ENCODE measurements around the gene FUS.

GRCh38 chr16:31135535-31136286, 44.2 kb upstream of the FUS start, which contains the start of gene PRSS8:
- no peak for TF ChIP-seq JUNB (IDR thresholded peaks at IDR 0.05; ENCODE audit: unreplicated experiment)
- TF ChIP-seq REST (IDR thresholded peaks at IDR 0.05; ENCODE audit: unreplicated experiment), result no peak
- TF ChIP-seq EZH2phosphoT487 (IDR thresholded peaks at IDR 0.05; ENCODE audit: unreplicated experiment), result no peak
- TF ChIP-seq CTCF (conservative IDR thresholded peaks at IDR 0.05; ENCODE audit: low read depth in 2 of 2), result no peak
- no peak for TF ChIP-seq EZH2 (IDR thresholded peaks at IDR 0.05; ENCODE audit: low read depth, unreplicated experiment)
- TF ChIP-seq NANOG (IDR thresholded peaks at IDR 0.05; ENCODE audit: borderline replicate concordance), result no peak
- peak; percentile 70 for TF ChIP-seq POLR2AphosphoS5 (IDR thresholded peaks at IDR 0.05; ENCODE audit: low read depth)
